ENCODE measurements around the gene RAPGEF1.
"Not testable (repeated sequence)": the region's sequence is repeated elsewhere in the genome, so short reads cannot be mapped to it uniquely, and the experiment has no call there.

DNA sequence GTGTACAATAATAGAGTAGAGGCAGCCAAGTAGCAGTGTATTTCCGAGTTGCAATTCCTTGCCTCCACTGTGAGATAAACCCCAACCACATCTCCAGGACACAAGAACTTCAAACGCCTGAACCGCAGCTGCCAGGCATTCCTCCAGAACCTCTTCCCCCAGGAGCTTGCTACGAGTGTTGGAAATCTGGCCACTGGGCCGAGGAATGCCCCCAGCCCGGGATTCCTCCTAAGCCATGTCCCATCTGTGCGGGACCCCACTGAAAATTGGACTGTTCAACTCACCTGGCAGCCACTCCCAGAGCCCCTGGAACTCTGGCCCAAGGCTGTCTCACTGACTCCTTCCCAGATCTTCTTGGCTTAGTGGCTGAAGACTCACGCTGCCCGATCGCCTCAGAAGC lies 190.7 kb downstream of the RAPGEF1 start:
- TF ChIP-seq POLR2A (IDR thresholded peaks at IDR 0.05; ENCODE audit: low read length); GATA1 (IDR thresholded peaks at IDR 0.05; ENCODE audit: low read depth, low read length): not testable (repeated sequence)
